GM18951 (cell line): ENCODE results near the gene RTBDN.

Source experiments
- POLR2A ChIP-seq: IDR thresholded peaks from 4 replicates; pipeline ENCODE4 v1.6.1; 2011; ENCODE audit warnings: mild to moderate bottlenecking; ENCODE audit not compliant: insufficient read length, insufficient read depth; ENCODE audit errors: extremely low read depth
- in situ Hi-C: fragments of 300-500 bp; cut with MboI; formaldehyde crosslinking; loops from one replicate; pipeline ENCODE4 v1.12.0; 2022; ENCODE audit warnings: low sequenced_read_pairs, mixed read lengths, inconsistent platforms; ENCODE audit not compliant: unreplicated experiment

The RTBDN gene

DNA sequence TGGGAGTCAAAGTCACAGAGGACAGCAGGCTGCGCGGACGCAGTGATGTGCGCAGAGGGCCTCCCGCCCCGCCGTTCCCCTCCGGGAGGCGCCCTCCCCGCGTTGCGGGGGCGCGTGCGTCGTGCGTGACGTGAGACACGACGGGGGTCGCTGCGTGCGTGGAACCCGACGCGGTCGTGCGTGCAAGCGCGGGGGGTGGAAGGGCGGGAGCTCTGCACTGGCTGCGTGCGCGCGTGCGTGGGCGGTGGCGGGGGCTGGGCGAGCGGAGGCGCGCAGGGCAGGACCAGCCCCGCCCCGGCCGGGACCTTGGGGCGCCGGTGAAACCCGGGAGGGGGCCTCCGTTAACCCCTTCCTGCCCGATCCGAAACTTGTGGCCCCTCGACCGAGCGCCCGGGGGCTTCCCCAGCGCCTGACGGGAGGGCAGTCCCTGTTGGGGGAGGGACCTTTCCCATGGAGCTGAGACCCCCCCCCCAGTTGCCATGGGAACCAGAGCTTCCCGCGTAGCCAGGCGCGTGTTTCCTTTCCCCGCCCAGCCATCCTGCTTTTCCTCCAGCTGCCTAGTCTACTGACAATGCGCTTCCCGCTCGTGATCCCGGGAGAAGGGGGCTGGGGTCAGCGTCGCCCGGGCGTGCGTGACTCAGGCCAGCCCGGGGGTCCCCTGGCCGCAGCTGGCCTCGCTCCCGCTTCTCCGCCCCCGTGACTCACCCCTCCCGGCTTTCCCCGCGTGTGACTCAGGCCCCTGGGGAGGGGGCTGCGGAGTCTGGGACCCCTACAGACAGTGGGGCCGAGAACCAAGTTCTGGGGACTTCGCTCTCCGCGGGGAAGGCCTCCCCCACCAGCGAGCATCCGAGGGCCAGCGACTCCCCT, 51.7 kb downstream of the RTBDN start:
- in situ Hi-C loops = no loop called here
- peak; percentile 59 for TF ChIP-seq POLR2A

DNA sequence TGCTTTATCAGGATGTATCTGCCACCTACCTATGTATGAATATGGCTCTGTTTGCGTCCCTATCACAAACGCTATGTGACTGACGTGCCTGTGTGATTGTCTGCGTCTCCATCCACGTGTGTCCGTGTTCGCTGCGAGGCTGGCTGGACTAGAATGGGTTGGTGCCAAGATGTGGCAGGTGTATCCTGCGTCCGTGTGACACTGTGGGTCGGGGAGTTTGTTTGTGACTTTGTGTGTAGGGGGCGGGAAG, 52.3 kb downstream of the RTBDN start:
- in situ Hi-C loops = no loop called here
- TF ChIP-seq POLR2A = no peak

DNA sequence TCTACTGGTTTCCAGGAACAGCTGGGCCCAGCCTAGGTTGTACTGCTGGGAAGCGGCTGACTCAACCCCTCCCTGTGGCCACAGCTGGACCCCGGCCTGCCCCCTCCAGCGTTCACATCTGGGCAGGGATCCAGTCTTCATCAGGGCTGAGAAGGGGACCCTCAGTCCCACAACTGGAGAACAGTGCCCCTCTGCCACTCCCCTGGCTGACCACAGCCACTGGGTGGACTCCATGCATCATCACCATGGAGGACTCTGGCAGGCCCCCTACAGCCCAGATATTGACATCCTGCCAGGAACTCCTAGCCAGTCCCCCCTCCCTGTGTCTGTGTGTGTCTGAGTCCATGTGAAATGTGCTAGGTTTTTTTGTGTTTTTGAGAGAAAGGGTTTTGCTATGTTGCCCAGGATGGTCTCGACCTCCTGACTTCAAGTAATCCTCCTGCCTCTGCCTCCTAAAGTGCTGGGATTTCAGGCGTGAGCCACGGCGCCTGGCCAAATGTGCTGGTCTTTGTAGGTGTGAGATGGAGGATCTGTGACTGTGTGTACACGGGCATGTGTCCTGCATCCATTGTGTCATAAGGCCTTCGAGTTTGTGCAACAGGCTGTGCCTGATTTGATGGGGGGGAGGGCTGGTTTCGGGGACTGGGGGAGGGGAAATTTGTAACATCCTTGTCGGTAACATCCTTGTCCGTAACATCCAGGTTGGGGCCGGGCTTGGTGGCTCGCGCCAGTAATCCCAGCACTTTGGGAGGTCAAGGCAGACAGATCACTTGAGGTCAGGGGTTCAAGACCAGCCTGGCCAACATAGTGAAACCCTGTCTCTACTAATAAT, 55.0 kb downstream of the RTBDN start:
- TF ChIP-seq POLR2A = no peak
- in situ Hi-C loops = no loop called here

DNA sequence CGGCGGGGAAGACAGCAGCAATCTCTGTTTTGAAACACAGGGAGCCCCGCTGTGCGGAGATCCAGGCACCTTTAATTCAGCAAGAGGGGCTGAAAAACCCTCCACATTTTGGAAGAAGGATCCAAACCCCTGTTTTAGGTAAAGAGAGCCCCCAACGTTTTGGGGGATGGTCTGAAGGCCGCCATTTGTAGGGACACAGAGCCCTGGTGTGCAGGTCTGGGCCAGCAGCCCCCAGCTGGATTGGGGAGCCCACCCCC, 55.5 kb downstream of the RTBDN start:
- TF ChIP-seq POLR2A = no peak
- in situ Hi-C loops = no loop called here

DNA sequence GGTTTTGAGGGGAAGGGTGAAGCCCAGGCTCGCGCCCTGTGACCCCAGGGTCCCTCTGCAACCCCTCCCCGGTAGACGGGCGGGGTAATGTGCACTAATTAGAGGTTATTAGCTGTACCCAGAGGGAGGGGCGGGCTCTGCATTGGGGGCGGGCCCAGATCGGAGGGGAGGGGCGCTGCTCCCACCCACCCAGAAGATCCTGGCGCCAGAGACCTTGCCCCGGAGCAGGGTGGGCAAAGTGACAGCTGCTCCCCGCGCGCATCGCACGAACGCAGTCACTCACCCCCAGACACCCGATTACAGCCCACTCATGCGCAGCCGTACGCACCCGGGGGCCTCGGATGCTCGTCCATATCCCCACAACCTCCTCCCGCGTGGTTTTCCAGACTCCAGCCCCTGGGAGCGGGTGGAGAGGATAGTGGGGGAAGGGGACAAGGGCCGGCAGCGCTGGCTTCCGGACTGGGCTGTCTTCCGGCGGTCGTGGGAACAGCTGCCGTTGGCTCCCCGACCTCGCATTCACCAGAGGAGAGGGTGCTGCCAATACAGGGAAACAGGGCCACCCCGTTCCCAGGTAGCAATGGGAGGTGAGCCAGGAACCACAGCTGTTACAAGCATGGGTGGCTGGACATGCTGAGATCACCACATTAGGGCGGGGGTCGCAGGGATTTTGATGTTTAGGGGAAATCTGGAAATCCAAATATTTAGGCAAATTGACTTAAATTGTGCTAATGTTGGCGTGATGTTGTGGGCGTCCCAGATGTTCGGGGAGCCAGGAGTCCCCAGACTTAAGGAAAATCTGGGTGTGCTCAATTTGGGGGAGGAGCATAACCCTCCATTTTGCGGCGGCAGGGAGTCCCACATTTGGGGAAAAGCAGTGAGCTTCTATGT, 56.1 kb downstream of the RTBDN start:
- in situ Hi-C loops = no loop called here
- TF ChIP-seq POLR2A = peak; percentile 61

DNA sequence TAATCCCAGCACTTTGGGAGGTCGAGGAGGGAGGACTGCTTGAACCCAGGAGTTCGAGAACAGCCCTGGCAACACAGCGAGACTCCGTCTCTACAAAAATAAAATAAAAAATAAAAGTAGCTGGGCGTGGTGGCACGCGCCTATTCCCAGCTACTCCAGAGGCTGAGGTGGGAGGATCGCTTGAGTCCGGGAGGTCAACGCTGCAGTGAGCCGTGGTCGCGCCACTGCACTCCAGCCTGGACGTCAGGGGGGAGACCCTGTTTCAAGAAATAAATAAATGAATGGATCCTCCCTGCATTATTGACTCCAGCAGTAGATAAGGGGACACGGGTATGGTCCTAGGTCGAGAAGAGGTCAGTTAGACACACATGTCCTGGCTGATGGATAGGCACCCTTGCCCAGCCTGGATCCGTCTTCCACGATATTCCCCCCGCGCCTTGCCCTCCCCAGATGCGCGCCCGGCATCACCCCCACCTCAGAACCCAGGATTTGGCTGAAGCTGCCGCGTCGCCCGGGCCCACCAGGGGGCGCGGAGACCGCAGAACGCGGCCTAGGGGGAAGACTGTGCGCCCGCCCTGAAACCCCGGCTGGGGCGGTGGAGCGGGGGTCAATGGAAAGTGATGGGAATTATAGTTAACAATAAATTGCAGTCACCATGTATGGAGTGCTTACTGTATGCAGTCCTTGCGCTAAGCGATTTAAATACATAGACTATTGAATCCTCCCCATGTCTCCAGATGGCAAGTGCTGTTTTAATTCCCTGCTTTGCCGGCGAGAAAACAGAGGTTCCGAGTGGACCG, 57.0 kb downstream of the RTBDN start:
- no peak for TF ChIP-seq POLR2A
- in situ Hi-C loops = no loop called here
